Stromal cell of bone marrow (primary cell): Measurements from ENCODE around the gene CCT8.
"Not testable (repeated sequence)": the region's sequence is repeated elsewhere in the genome, so short reads cannot be mapped to it uniquely, and the experiment has no call there.

Source experiments
- DNase-seq: peaks from one replicate; pipeline ENCODE4 v3.0.0-alpha.2; 2012; ENCODE audit warnings: low read depth

Gene CCT8

GRCh38 chr21:29077651-29078090 lies 4.2 kb upstream of the CCT8 start:
- no peak for DNase-seq

DNA sequence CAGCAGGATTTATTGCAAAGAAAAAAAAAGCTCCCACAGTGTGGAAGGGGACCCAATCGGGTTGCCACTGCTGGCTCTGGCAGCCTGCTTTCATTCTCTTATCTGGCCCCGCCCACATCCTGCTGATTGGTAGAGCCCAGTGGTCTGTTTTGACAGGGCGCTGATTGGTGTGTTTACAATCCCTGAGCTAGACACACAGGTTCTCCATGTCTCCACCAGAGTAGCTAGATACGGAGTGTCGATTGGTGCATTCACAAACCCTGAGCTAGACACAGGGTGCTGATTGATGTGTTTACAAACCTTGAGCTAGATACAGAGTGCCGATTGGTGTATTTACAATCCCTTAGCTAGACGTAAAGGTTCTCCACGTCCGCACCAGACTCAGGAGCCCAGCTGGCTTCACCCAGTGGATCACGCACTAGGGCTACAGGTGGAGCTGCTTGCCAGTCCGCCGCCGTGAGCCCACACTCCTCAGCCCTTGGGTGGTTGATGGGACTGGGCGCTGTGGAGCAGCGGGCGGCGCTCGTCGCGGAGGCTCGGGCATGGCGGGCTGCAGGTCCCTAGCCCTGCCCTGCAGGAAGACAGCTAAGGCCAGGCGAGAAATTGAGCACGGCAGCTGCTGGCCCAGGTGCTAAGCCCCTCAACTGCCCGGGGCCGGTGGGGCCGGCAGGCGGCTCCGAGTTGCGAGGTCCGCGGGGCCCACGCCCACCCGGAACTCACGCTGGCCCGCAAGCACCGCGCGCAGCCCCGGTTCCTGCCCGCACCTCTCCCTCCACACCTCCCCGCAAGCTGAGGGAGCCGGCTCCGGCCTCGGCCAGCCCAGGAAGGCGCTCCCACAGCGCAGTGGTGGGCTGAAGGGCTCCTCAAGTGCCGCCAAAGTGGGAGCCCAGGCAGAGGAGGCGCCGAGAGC lies 3.5 kb upstream of the CCT8 start:
- not testable (repeated sequence) for DNase-seq

- DNase-seq = no peak
Observed at GRCh38 chr21:29075706-29076466, 2.4 kb upstream of the CCT8 start.

- DNase-seq = no peak
Observed at GRCh38 chr21:29074783-29075182, 1.3 kb upstream of the CCT8 start.

GRCh38 chr21:29074007-29074376 lies 544 bp upstream of the CCT8 start:
- no peak for DNase-seq

DNA sequence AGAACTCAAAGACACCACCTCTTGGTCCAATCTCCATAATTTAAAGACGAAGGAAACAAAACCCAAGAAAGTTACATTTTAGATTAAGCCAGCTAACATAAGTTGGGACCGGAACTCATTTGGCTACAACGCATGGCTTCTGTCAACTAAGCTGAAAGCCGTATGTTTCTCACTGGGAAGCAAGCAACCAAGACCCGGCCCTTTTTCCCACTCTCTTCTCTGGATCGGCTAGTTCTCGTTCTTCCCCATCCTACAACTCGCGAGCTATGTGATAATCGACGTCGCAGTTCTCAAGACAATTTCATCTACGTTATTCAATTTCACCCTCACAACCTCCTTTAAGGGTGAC lies 601 bp downstream of the CCT8 start:
- DNase-seq = no peak

DNA sequence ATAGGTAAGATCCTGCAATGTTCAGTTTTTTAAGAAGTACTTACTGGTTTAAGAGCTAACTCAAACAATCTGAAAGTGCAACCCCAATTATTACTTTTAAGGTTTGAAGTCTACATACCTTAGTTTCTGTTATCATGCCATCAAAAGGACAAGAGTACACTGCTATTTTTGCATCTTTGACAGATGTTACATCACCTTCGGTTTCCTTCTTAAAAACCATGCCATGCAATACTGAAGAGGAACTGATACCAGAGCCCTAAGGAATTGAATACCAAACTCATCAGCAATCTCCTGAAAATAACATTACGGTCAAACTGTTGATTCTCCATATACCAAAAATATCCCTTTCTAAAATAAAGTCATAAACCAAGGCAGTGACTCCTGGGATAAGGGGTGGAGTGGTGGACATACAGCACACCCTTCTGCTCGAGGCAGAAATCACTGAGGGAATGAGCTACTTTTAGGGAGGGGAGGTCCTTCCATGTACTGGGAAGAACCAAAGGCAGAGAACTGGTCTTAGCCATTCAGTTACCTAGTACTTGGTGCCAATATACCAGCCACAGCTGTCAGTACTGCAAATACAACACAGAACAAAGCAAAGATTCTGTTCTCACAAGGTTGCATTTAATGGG lies 8.5 kb downstream of the CCT8 start:
- DNase-seq = no peak

DNA sequence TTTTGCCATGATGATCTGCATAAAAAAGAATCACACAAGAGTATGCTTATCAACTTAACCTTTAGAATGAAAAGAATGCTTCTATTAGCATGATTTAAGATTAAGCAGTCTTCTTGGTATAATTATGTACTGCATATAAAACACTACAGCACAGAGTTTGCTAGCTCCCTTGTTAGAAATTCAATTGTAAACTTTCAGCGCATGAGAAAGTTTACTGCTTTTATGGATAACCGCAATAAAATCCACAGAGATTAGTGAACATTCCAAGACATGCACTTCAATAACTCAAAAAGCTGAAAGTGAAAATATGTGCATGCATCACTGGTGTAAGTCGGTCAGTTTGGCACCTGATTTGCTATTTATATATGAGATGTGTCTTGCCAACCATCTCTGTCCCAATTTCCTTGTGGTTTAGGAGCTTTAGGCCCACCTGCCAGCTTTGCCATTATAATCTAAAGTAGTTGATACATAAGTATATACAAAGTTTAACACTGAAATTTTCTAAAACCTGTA lies 16.9 kb downstream of the CCT8 start:
- no peak for DNase-seq

GRCh38 chr21:29056005-29056404 lies 17.4 kb downstream of the CCT8 start:
- DNase-seq = no peak

GRCh38 chr21:29055080-29055479 lies 18.4 kb downstream of the CCT8 start:
- DNase-seq = no peak

GRCh38 chr21:29053656-29054055 lies 19.8 kb downstream of the CCT8 start:
- DNase-seq = no peak

- DNase-seq = no peak
Observed at GRCh38 chr21:29053011-29053553, 20.4 kb downstream of the CCT8 start.

DNA sequence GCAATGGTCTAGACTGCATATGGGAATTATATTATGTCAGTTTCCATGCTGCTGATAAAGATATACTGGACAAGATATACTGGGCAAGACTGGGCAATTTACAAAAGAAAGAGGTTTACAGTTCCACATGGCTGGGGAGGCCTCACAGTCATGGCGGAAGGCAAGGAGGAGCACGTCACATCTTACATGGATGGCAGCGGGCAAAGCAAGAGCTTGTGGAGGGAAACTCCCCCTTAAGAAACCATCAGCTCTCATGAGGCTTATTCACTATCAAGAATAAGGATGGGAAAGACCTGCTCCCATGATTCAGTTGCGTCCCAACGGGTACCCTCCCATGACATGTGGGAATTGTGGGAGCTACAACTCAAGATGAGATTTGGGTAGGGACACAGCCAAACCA lies 21.2 kb downstream of the CCT8 start:
- DNase-seq = no peak

GRCh38 chr21:29034678-29035077 lies 38.8 kb downstream of the CCT8 start:
- no peak for DNase-seq

- no peak for DNase-seq
Observed at GRCh38 chr21:29033871-29034270, 39.6 kb downstream of the CCT8 start.

- DNase-seq = no peak
Observed at GRCh38 chr21:29033301-29033700, 40.1 kb downstream of the CCT8 start.

- no peak for DNase-seq
Observed at GRCh38 chr21:29030909-29031308, 42.5 kb downstream of the CCT8 start.

DNA sequence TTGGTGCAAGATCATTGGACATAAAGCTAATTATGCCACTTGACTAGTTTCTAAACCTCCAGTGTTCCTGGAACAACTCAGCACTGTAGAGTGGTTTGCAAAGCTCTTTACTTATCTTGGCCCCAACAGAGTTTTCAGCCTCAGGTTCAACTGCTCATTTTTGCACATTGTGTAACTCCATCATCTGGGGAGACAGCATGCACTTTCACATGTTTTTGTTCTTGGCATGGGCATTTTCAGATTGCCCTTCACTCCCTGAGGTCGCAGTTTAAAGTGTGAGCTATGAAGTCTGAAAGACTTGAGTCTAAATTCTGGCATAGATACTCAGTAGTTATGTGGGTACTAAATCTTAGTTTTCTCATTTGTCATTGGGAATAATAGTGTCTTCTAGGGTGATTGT lies 43.9 kb downstream of the CCT8 start:
- no peak for DNase-seq

- no peak for DNase-seq
Observed at GRCh38 chr21:29025328-29025713, 48.1 kb downstream of the CCT8 start.

DNA sequence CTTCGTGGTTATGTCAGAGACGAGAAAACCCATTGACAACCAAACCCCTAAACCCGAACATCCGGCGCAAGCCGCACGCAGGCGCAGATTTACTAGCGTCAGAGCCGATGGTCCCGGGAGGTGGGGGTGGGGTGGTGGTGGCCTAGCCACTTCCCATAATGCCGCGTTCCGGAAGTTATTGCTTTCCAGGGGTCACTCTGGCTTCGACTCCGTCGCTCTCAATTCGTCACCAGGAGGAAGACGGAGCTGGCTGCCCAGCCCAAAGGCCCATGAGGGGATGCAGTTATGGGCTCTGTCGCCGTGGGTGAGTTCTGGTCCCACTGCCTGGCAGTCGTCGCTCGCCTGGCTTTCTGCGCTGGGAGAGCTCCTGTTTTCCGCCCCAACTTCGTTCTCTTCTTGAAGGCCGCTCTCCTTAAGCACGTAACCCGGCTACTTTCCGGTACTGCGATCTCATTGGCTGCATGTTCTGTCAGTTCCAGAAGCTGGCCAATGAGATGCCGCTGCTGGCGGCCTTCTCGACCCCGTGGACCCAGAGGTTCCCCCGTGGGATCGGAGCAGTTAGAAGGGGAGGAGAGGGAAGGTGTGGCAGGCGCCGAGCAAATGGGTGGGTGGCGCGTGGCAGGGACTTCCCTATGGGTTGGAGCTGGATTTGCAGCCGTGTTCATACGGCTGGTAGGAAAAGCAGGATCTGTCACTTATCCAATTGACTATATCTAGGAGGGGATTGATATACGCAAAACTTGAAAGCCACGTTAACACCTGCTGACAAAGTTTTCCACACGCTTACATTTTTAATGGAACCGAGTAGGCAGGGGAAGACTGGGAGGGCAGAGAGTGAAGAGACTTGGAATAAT lies 48.7 kb downstream of the CCT8 start, which contains the start of gene USP16:
TSS of gene USP16 (plus strand) at position 195 of the 854 bp plus-strand sequence. CDS start 3,246 bp downstream, outside the sequence.
- DNase-seq = peak; percentile 98

DNA sequence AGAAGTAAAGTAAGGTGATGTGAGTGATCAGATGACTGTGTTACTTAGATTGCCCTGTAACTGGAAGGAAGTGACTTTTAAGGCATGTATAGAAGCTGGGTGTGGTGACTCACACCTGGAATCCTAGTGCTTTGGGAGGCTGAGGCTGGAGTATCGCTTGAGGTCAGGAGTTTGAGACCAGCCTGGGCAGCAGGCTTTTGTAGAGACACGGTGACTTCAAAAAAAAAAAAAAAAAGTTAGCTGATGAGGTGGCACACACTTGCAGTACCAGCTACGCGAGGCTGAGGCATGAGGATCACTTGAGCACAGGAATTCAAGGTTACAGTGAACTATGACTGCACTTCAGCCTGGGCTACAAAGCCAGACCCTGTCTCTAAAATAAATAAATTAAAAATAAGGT lies 51.3 kb downstream of the CCT8 start:
- DNase-seq = no peak
